ENCODE measurements around the gene COQ4.
"Not testable (repeated sequence)": the region's sequence is repeated elsewhere in the genome, so short reads cannot be mapped to it uniquely, and the experiment has no call there.

The COQ4 gene

GRCh38 chr9:128338852-128339614, 16.4 kb downstream of the COQ4 start:
- H3K9ac ChIP-seq (ENCODE audit: low read length); H3K27me3 ChIP-seq (ENCODE audit: control insufficient read depth, insufficient read depth, low read length); H3K4me3 ChIP-seq (ENCODE audit: low read length); H3K36me3 ChIP-seq (ENCODE audit: control insufficient read depth, insufficient read depth, low read length); H3K9me3 ChIP-seq (ENCODE audit: control insufficient read depth, low read length): not testable (repeated sequence)
- H3K4me1 ChIP-seq (ENCODE audit: control insufficient read depth, insufficient read depth, low read length): peaks cover 15% of the 10 kb centered on the region

DNA sequence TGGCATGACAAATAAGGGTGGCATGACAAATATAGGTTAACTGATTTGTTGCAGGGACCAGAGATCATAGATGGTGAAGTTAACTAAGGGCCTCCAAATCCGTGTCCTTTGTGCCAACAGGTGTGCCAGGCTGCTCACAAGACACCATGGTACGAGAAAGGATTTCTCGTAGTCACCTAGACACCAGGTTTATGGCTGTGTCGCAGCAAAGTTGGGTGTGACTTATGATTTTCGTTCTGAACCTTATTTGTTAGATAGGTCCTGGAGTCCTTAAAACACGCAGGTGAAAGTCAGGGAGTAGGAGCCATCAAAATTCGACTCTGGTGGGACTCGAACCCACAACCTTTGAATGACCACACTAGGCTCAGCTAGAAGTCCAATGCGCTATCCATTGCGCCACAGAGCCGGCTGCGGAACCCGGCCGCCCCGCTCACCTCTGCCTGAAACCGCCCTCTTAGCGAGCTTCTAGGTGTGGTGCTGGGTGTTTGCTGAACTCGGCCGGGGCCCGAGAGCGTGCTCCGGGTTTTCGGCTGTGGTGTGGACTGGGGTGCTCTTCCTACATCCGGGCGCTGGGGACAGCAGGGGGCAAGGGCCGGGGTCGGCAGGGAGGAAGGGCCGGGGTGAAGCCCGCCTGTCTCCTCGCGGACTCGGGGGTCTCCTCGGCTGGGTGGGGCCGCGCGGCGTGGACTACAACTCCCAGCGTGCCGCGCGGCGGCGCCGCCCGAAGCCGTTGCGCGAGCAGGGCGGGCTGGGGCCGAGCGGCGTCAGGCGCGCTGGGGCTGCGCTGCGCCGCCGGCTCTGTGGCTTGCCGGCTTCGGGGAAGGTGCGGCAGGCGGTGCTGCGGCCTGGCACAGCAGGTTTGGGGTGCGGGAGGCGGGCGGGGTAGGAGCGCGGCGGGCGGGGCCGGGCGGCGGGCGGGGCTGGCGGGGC, 17.4 kb downstream of the COQ4 start, which contains the start of gene SLC27A4:
SLC27A4 (plus strand) TSS at position 767 of the 930 bp plus-strand sequence. CDS start 2,606 bp downstream, outside the sequence.
- Histone ChIP-seq H3K27me3 (ENCODE audit: control insufficient read depth, insufficient read depth, low read length) (no peaks in the 10 kb centered on the region), H3K9me3 (ENCODE audit: control insufficient read depth, low read length) (no peaks in the 10 kb centered on the region), H3K4me1 (ENCODE audit: control insufficient read depth, insufficient read depth, low read length) (peaks cover 15% of the 10 kb centered on the region), H3K4me3 (ENCODE audit: low read length) (peak within 1 kb of the TSS; percentile 60), H3K9ac (ENCODE audit: low read length) (peak within 1 kb of the TSS; percentile 79), H3K36me3 (ENCODE audit: control insufficient read depth, insufficient read depth, low read length) (no peaks in the 10 kb centered on the region)

GRCh38 chr9:128340691-128341434, 18.2 kb downstream of the COQ4 start:
- Histone ChIP-seq H3K4me3 (ENCODE audit: low read length) (peak overlapping the region; percentile 60), H3K27me3 (ENCODE audit: control insufficient read depth, insufficient read depth, low read length) (no peaks in the 10 kb centered on the region), H3K9me3 (ENCODE audit: control insufficient read depth, low read length) (no peaks in the 10 kb centered on the region), H3K36me3 (ENCODE audit: control insufficient read depth, insufficient read depth, low read length) (no peaks in the 10 kb centered on the region), H3K4me1 (ENCODE audit: control insufficient read depth, insufficient read depth, low read length) (peaks cover 15% of the 10 kb centered on the region), H3K9ac (ENCODE audit: low read length) (peak overlapping the region; percentile 44)

DNA sequence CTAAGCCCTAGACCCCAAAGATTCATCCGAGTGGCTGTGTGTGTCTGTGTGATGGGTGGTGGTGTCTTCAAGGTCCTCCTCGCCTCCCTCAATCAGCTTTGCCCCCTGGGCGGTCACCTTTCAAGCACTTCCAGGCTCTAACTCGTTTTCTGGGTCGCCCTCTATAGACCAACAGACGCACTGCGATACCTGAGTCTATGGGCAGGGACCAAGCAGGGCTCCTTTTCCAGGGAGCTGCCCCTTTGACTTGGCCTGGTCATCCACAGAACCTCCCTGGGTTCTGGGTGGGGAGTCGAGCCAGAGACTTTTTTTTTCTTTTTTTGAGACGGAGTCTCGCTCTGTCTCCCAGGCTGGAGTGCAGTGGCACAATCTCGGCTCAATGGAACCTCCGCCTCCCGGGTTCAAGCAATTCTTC, 18.8 kb downstream of the COQ4 start:
- Histone ChIP-seq H3K36me3 (ENCODE audit: control insufficient read depth, insufficient read depth, low read length) (no peaks in the 10 kb centered on the region), H3K4me3 (ENCODE audit: low read length) (peak overlapping the region; percentile 60), H3K27me3 (ENCODE audit: control insufficient read depth, insufficient read depth, low read length) (no peaks in the 10 kb centered on the region), H3K4me1 (ENCODE audit: control insufficient read depth, insufficient read depth, low read length) (peaks cover 15% of the 10 kb centered on the region), H3K9ac (ENCODE audit: low read length) (peak overlapping the region; percentile 44), H3K9me3 (ENCODE audit: control insufficient read depth, low read length) (no peaks in the 10 kb centered on the region)

DNA sequence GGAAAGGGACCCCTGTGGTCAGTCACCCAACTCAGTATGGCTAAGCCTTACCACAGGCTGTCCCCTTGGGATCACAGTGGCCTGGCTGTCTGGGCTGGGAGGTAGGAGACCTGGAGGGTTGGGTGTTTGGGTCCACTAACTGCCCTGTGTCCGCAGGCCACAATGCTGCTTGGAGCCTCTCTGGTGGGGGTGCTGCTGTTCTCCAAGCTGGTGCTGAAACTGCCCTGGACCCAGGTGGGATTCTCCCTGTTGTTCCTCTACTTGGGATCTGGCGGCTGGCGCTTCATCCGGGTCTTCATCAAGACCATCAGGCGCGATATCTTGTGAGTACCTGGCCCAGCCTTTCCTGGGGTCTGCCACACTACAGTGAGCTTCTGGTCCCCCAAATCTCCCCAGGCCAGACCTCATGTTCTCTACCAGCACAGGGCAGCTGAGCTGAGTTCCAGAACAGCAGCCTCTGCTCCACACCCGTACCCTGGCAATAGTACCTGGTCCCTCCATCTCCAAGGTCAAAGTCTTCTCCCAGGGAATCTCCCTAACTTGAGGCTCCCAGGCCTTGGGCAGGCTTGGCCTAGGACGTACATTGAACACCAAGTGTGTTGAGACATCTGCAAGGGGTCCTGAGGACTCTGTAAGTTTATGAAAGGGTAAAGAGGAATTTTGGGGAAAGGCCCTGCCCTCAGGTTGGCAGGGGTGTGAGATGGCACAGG, 20.5 kb downstream of the COQ4 start:
- no peaks in the 10 kb centered on the region for H3K36me3 ChIP-seq (ENCODE audit: control insufficient read depth, insufficient read depth, low read length)
- peaks cover 15% of the 10 kb centered on the region for H3K4me1 ChIP-seq (ENCODE audit: control insufficient read depth, insufficient read depth, low read length)
- no peak overlapping the region for H3K4me3 ChIP-seq (ENCODE audit: low read length)
- H3K9ac ChIP-seq (ENCODE audit: low read length): no peak overlapping the region
- no peaks in the 10 kb centered on the region for H3K27me3 ChIP-seq (ENCODE audit: control insufficient read depth, insufficient read depth, low read length)
- H3K9me3 ChIP-seq (ENCODE audit: control insufficient read depth, low read length): no peaks in the 10 kb centered on the region

DNA sequence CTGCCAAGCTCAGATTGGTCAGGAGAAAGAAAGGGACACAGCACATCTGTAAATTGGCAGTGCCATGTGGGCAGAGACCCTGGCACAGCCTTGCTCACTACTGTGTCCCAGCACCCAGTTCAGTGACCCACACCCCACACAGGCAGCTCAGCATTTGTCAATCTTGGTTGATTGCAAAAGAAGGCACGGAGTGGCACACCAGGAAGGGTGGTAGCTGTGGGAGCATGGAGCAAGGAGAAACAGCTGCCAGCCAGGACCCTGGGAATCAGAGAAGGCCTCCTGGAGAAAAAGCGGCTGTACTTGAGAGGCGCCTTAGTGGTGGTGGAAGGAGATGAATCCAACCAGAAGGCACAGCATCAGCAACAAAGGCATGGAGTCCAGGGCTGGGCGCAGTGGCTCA, 21.2 kb downstream of the COQ4 start:
- no peaks in the 10 kb centered on the region for H3K9me3 ChIP-seq (ENCODE audit: control insufficient read depth, low read length)
- peaks cover 6% of the 10 kb centered on the region for H3K36me3 ChIP-seq (ENCODE audit: control insufficient read depth, insufficient read depth, low read length)

DNA sequence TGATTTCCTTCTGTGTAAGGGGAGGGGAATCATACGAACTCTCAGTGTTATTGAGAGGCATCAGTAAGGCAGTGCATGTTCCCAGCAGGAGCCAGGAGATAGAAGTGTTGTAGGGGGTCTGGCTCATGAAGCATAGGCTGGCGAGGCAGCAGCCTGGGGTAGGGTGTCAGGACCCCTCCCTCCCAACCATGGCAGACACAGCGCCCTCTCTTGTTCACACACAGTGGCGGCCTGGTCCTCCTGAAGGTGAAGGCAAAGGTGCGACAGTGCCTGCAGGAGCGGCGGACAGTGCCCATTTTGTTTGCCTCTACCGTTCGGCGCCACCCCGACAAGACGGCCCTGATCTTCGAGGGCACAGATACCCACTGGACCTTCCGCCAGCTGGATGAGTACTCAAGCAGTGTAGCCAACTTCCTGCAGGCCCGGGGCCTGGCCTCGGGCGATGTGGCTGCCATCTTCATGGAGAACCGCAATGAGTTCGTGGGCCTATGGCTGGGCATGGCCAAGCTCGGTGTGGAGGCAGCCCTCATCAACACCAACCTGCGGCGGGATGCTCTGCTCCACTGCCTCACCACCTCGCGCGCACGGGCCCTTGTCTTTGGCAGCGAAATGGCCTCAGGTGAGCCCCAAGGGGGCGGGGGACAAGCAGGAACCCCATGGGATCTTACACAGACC, 22.4 kb downstream of the COQ4 start:
- Histone ChIP-seq H3K27me3 (ENCODE audit: control insufficient read depth, insufficient read depth, low read length) (no peaks in the 10 kb centered on the region), H3K4me1 (ENCODE audit: control insufficient read depth, insufficient read depth, low read length) (peaks cover 10% of the 10 kb centered on the region), H3K36me3 (ENCODE audit: control insufficient read depth, insufficient read depth, low read length) (peaks cover 6% of the 10 kb centered on the region), H3K4me3 (ENCODE audit: low read length) (no peak overlapping the region), H3K9me3 (ENCODE audit: control insufficient read depth, low read length) (no peaks in the 10 kb centered on the region), H3K9ac (ENCODE audit: low read length) (no peak overlapping the region)

More for the DNA sequence above, 21.2 kb downstream of the COQ4 start:
- H3K9ac ChIP-seq (ENCODE audit: low read length): no peak overlapping the region
- H3K4me3 ChIP-seq (ENCODE audit: low read length): no peak overlapping the region
- H3K4me1 ChIP-seq (ENCODE audit: control insufficient read depth, insufficient read depth, low read length): peaks cover 15% of the 10 kb centered on the region
- no peaks in the 10 kb centered on the region for H3K27me3 ChIP-seq (ENCODE audit: control insufficient read depth, insufficient read depth, low read length)

GRCh38 chr9:128349125-128349524, 26.5 kb downstream of the COQ4 start:
- Histone ChIP-seq H3K27me3 (ENCODE audit: control insufficient read depth, insufficient read depth, low read length) (no peaks in the 10 kb centered on the region), H3K4me1 (ENCODE audit: control insufficient read depth, insufficient read depth, low read length) (no peaks in the 10 kb centered on the region), H3K36me3 (ENCODE audit: control insufficient read depth, insufficient read depth, low read length) (peaks cover 6% of the 10 kb centered on the region), H3K4me3 (ENCODE audit: low read length) (no peak overlapping the region), H3K9ac (ENCODE audit: low read length) (no peak overlapping the region), H3K9me3 (ENCODE audit: control insufficient read depth, low read length) (no peaks in the 10 kb centered on the region)

GRCh38 chr9:128349772-128350171, 27.1 kb downstream of the COQ4 start:
- no peak overlapping the region for H3K4me3 ChIP-seq (ENCODE audit: low read length)
- H3K9me3 ChIP-seq (ENCODE audit: control insufficient read depth, low read length): no peaks in the 10 kb centered on the region
- peaks cover 6% of the 10 kb centered on the region for H3K36me3 ChIP-seq (ENCODE audit: control insufficient read depth, insufficient read depth, low read length)
- H3K4me1 ChIP-seq (ENCODE audit: control insufficient read depth, insufficient read depth, low read length): no peaks in the 10 kb centered on the region
- H3K27me3 ChIP-seq (ENCODE audit: control insufficient read depth, insufficient read depth, low read length): no peaks in the 10 kb centered on the region
- H3K9ac ChIP-seq (ENCODE audit: low read length): no peak overlapping the region

DNA sequence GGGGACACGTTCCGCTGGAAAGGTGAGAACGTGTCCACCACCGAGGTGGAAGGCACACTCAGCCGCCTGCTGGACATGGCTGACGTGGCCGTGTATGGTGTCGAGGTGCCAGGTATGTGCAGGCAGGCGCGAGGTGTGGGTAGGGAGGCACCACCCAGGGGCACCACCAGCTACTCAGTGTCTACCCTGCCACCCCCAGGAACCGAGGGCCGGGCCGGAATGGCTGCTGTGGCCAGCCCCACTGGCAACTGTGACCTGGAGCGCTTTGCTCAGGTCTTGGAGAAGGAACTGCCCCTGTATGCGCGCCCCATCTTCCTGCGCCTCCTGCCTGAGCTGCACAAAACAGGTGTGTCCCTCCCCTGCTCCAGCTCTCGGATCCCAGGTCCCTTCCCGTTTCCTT, 32.8 kb downstream of the COQ4 start:
- Histone ChIP-seq H3K9ac (ENCODE audit: low read length) (no peak overlapping the region), H3K9me3 (ENCODE audit: control insufficient read depth, low read length) (no peaks in the 10 kb centered on the region), H3K36me3 (ENCODE audit: control insufficient read depth, insufficient read depth, low read length) (peaks cover 8% of the 10 kb centered on the region), H3K27me3 (ENCODE audit: control insufficient read depth, insufficient read depth, low read length) (no peaks in the 10 kb centered on the region), H3K4me3 (ENCODE audit: low read length) (no peak overlapping the region), H3K4me1 (ENCODE audit: control insufficient read depth, insufficient read depth, low read length) (no peaks in the 10 kb centered on the region)

DNA sequence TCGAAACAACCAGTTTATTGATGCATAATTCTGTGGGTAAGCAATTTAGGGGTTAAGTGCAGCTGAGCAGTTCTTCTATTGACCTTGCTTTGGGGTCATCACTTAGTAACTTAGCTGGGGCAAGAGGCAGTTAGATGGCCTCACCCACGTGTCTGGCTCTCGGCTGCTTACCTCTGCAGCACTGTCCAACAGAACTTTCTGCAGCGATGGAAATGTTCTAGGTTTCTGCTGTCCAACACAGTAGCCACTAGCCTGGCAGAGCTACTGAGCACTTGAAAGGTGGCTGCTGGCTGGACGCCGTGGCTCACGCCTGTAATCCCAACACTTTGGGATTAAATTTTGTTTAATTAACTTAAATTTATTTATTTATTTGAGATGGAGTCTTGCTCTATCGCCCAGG, 35.5 kb downstream of the COQ4 start:
- no peak overlapping the region for H3K9ac ChIP-seq (ENCODE audit: low read length)
- peaks cover 8% of the 10 kb centered on the region for H3K36me3 ChIP-seq (ENCODE audit: control insufficient read depth, insufficient read depth, low read length)
- H3K4me1 ChIP-seq (ENCODE audit: control insufficient read depth, insufficient read depth, low read length): peaks cover 13% of the 10 kb centered on the region
- H3K9me3 ChIP-seq (ENCODE audit: control insufficient read depth, low read length): no peaks in the 10 kb centered on the region
- no peak overlapping the region for H3K4me3 ChIP-seq (ENCODE audit: low read length)
- no peaks in the 10 kb centered on the region for H3K27me3 ChIP-seq (ENCODE audit: control insufficient read depth, insufficient read depth, low read length)

Measured in mucosa of stomach (tissue), 1 donor.